GM12874 (cell line): ENCODE results near the gene TPTE.

Experiments used
- TF ChIP-seq, protein P1 (sequence below): IDR thresholded peaks from 2 replicates; pipeline ENCODE4 v1.5.1; 2011; ENCODE audit warnings: low read depth, mild to moderate bottlenecking, control low read depth, low read length, moderate library complexity; ENCODE audit not compliant: insufficient read depth

Gene TPTE

DNA sequence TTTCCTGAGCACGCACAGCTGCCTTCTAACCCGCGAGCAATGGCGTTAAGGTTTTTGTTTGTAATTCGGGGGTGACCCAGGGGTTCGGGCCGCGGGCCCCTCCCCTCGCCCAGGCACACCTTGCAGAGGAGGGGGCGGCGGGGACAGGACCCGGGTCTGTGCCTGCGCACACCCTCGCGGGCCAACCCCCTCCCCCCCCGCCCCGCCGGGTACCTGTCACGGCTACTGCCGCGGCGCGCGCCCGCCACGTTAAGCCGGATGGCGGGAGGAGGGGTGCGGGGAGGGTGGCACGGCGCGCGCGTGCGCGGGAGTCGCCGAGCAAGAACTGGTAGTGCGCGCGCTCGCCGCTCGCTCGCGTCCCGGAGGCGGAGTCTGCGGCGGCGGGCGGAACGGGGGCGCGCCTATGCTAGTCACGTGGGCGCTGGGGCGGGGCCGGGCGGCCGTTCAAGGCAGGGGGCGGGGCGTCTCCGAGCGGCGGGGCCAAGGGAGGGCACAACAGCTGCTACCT is at the start of gene TPTE:
Gene TPTE (plus strand): TSS at position 493 of the 508 bp plus-strand sequence. CDS start 17,141 bp downstream, outside the sequence.
- TF ChIP-seq, protein P1, sequence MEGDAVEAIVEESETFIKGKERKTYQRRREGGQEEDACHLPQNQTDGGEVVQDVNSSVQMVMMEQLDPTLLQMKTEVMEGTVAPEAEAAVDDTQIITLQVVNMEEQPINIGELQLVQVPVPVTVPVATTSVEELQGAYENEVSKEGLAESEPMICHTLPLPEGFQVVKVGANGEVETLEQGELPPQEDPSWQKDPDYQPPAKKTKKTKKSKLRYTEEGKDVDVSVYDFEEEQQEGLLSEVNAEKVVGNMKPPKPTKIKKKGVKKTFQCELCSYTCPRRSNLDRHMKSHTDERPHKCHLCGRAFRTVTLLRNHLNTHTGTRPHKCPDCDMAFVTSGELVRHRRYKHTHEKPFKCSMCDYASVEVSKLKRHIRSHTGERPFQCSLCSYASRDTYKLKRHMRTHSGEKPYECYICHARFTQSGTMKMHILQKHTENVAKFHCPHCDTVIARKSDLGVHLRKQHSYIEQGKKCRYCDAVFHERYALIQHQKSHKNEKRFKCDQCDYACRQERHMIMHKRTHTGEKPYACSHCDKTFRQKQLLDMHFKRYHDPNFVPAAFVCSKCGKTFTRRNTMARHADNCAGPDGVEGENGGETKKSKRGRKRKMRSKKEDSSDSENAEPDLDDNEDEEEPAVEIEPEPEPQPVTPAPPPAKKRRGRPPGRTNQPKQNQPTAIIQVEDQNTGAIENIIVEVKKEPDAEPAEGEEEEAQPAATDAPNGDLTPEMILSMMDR, result no peak

DNA sequence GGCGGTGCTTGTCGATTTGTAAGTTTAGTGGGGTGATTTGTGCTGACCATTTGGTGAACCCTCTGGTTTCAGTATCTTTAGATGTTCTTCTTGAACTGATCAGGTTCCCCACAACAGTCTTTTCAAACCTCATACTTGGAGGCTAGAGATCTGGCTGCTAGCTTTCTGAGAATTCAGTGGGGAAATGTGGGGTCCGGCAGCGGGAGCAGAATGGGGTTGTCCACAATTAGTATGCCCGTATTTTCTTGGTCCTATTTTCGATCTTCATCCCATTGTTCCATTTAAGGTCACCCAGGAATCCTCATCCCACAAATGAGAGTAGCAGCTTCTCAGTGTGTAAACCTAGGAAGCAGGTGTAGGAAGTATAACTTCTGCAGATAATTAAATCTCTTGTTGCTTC is 10.3 kb upstream of the TPTE start:
- TF ChIP-seq, protein P1, result no peak

DNA sequence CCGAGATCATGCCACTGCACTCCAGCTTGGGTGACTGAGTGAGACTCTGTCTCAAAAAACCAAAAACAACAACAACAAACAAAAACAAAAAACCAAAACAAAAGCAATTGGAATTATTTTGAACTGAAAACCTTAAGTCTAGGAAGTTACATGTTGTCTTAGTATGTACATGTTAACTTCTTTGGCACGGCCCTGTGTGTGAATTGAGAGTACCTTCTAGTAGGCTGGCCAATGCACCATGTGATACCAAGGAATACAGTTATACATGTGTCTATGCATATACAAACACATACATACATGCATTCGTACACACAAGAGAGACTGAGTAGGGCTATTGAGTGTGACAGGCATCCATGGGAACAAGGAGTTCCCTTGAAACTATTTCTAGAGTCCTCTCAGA is 18.6 kb downstream of the TPTE start:
- TF ChIP-seq, protein P1, result no peak

DNA sequence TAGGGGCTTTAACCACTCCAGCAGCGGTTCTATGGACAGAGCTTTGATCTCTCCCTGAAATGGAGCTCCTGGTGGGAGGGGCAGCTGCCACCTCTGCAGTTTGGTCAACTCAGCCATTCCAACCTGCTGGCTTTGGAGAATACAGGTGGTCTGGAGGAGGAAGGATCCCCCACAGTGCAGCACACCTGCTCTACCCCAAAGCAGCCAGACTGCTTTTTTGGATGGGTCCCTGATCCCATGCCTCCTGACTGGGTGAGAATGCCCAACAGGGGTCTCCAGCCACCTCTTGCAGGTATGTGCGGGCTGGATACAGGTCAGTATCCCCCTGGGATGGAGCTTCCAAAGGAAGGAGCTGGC is 53.9 kb downstream of the TPTE start:
- TF ChIP-seq, protein P1, result no peak

DNA sequence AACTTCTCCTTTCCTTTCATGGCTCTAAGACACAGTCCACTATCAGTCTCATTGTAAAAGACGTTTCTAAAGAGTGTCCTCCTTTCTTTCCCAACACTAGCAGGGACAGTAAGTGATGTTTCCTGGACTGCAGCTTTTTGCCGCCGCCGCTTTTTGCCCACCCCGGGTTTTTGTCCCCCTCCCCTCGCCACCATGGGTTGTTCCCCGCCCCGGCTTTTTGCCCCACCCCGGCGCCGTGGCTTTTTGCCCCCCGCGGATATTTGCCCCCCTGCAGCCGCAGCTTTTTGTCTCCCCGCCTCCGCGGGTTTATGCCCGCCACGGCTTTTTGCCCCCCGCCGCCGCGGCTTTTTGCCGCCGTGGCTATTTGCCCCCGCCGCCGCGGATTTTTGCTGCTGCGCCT is 95.2 kb downstream of the TPTE start:
- TF ChIP-seq, protein P1, result no peak

DNA sequence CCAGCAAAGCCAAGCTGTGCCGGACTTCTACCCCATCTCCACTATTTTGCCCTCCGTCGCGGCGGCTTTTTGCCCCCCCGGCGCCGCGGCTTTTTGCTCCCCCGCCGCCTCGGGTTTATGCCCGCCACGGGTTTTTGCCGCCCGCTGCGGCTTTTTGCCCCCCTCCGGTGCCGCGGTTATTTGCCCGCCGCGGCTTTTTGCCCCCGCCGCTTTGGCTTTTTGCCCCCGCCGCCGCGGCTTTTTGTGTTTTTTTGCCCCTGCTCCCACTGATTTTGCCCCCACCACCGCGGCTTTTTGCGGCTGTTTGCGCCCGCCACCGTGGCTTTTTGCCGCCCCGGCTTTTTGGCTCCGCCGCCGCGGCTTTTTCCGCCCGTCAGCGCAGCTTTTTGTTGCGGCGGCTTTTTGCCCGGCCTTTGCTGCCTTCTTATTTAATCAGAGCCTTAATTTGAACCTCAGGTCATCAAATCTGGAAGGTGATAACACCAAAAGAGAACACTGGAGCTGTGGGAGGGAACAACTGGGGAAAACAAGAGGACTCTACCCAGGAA is 106.0 kb downstream of the TPTE start:
- TF ChIP-seq, protein P1, result no peak

DNA sequence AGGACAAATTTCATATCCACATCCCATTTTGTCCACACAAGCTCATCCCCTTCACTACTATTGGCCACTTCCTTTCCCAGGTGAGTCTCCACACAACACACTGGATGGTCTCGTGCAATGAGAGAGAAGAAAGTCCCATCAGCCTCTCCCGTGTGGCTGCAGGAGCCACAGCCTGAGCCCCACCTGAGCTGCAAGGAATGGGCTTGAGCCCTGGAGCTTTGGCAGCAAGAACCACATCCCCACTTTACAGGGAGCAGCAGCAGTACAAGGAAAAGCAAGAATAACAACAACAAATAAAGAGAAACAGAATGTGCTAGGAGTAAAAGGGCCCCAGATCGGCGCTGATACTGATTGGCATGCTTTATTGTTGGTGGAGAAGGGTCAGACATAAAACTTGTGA is 117.7 kb downstream of the TPTE start:
- TF ChIP-seq, protein P1, result no peak

DNA sequence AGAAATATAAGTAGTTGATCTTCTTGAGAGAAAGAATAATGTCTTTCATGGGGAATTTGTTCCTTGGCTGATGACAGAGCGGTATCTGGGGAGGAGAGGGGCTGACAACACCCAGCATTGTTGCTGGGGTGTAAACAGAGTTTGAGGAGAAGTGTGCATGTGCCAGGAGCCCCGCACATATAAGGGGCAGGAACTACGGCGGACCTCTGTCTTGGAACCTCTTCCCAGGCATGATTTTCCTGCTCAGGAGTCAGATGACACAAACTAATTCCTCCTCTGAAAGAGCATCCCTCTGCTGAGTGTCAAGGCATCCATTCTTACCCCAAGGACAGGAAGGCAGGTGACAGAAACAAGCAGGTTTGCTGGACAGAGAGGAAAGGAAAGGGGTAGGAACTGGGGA is 119.1 kb downstream of the TPTE start:
- TF ChIP-seq, protein P1, result no peak
